Measurements from ENCODE around the gene TGFBI.

TGFBI gene

DNA sequence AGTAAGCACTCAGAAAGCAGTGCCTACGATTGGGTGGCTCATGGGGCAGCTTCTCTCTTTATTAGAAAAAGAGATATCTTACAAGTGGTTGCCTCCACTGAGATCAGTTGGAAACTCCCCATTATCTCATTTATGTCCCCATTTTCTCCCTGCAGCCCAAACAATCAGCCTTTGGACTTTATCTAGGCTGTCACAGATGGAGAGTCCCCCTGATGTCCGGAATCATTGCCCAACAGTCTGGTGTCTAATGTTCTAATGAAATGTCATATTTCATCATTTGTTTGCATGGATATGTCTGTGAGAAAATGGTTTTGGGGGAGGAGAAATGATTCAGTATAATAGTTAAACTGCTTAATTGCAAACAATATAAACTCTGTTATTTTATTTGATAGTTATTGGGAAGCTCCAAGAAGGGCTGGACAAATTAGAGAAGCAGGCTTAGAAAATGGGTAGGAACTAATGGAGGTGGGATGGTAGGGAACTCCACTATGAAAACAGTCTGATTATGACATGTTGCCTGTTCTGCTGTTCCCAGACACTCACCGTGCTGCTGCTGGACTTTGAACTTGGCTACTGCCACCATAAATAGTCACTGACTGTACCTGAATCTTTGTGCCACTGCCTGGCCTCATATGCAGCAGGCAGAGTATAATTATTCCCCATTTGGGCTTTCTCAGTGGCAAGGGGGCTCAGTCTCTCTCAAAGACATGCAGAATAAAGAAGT lies 65.6 kb downstream of the TGFBI start:
- DNase-seq (ENCODE audit: low spot score): no peak

GRCh38 chr5:136094913-136095641 lies 66.3 kb downstream of the TGFBI start:
- DNase-seq (ENCODE audit: low spot score): no peak

DNA sequence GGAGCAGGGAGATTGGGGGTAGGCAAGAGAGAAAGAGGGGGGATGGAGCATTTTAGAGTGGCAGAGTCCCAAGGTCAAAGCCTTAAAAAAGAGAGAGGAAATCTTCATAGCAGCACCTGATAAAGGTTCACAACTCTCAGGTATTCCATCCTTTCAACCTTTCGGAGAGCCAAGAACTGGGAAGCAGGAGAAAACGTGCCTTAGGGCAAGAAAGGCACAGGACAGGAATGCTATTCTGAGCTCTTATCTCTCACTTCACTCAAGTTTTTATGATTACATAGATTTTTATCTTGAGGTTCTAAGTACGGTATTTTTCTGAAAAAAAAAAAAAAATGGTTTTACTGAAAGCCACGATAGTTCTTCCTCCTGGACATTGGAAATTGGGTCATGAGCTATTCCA lies 69.4 kb downstream of the TGFBI start:
- DNase-seq (ENCODE audit: low spot score): no peak

- no peak for DNase-seq (ENCODE audit: low spot score)
Measured at GRCh38 chr5:136099870-136100269, 71.1 kb downstream of the TGFBI start.

DNA sequence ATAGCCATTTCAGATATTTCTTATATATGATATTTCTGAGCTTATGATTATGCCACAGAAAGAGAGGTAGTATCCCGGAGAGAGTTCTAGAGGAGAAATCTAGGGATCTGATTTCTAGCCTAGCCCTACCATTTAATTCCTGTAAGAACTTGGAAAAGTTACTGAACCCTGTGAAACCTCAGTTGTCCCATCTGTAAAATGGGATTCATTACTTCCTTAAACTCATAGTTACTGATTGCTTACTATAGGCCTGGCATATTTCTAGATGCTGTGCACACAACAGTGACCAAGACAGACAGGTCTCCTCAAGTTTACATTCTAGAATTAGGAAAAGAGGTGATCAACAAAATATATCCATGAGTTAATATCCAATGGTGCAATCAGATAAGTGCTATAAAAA lies 73.1 kb downstream of the TGFBI start:
- no peak for DNase-seq (ENCODE audit: low spot score)

DNA sequence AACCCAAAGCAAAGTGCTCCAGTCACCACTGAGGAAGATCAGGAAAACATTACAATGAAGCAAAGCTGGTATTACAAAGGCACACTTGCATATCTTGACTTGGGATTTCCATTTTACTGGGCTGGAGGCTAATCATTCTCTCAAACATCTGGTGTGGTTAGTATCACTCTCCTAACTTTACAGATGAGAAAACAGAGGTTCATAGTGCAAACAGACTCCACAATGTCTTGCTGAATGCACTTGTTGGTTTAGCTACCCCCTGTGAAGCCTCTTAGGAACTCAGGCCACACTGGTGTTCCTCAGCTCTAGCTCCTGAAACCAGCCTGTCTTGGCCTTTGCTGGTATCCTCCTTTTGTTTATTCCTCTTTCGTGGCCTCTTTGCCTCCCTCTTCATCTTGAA lies 74.3 kb downstream of the TGFBI start:
- DNase-seq (ENCODE audit: low spot score): no peak

GRCh38 chr5:136104306-136104965 lies 75.6 kb downstream of the TGFBI start:
- no peak for DNase-seq (ENCODE audit: low spot score)

- no peak for DNase-seq (ENCODE audit: low spot score)
Measured at GRCh38 chr5:136106351-136107031, 77.7 kb downstream of the TGFBI start.

- DNase-seq (ENCODE audit: low spot score): no peak
Measured at GRCh38 chr5:136108180-136108611, 79.4 kb downstream of the TGFBI start.

DNA sequence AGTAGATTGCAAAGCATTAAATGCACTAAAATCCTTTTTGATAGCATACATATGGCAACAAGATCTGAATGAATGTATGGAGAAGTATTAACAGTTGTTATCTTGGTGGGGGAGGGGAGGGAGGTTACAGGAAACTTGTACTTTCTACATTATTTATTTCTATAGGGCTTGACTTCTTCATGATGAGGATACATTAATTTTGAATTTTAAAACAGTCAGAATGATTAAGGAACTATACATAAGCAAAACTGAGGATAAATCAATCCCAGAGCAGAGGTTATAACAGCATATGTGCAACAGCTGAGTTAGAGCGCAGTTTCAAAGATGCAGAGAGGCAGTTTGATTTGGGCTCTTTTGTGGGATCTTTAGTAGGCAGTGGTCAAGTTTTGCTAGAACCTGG lies 80.0 kb downstream of the TGFBI start:
- DNase-seq (ENCODE audit: low spot score): no peak

GRCh38 chr5:136109453-136110135 lies 80.8 kb downstream of the TGFBI start:
- DNase-seq (ENCODE audit: low spot score): no peak
